NCI-H1930 (cell line): ENCODE results near the gene ZNF578.
A peak's percentile ranks its signal among the peaks of the same experiment; 100 is the strongest.
"Not testable (repeated sequence)": the region's sequence is repeated elsewhere in the genome, so short reads cannot be mapped to it uniquely, and the experiment has no call there.

Experiments
- DNase-seq, 2 experiments: peaks; one replicate each; lab custom pipeline; 2025; lab: John Stamatoyannopoulos, UW

Gene ZNF578

DNA sequence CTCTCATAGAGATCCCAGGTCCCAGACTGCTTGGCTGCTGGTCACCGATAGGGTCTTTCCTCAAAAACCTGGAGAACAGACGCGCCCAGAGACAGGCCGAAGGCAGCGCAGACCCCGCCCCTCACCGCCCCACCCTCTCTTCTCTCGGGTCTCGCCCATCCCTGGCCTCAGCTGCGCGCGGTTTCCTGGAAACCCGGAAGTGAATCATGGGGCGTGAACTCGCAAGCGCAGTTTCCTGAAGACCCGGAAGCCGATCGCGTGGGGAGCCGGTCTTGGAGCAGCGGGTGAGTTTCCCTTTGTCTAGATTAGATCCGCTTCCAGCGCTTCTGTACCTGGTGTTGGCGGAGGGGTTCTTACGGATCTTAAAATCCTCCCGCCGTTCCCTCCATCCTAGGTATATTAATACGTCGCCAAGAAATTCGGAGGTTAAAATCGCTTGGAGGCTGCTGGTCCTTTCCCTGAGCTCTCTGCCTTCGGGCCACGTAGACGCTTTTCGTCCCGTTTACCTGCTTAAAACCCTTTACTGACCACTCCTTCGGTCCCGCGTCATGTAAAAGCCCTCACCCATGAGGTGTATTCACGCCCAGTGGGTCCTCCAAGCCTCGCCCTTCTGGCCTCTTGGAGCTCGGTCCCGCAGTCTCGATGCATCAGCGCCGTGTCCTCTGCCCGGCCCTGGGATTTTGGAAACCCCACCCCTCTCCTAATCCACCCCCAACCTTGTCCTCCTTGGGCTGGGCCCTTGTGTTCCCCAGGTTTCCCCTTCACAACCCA, at the start of gene ZNF578:
ZNF578 (plus strand) TSS at position 230 of the 771 bp plus-strand sequence. CDS start 48,293 bp downstream, outside the sequence.
- peak; percentile 94 for DNase-seq

DNA sequence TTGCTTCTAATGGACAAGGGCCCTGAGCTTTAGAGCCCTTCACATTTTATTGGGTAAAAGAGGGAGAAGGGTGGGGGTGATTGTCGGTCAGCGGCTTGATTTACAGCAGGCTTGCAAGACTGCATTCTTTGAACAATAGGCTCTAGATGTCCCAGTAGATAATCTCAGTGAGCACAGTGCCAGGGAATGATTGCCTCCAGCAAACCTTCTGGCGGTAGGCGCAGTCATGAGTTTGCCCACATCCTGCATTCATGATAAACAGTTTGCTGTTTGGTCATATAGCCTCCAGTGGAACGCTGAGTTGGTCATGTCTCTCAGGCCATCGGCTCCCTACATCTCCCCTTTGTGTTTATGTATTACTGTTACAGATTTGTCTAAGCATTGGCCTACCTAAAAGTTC, 43.1 kb upstream of the ZNF578 start:
- no peak for DNase-seq

DNA sequence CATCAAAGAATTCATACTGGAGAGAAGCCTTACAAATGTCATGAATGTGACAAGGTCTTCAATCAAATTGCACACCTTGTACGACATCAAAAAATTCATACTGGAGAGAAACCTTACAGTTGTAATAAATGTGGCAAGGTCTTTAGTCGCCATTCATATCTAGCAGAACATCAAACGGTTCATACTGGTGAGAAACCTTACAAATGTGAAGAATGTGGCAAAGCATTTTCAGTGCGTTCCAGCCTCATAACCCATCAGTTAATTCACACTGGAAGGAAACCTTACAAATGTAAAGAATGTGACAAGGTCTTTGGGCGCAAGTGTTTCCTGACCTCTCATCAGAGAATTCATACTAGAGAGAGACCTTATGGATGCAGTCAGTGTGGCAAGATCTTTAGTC, 37.6 kb upstream of the ZNF578 start:
- DNase-seq = no peak

DNA sequence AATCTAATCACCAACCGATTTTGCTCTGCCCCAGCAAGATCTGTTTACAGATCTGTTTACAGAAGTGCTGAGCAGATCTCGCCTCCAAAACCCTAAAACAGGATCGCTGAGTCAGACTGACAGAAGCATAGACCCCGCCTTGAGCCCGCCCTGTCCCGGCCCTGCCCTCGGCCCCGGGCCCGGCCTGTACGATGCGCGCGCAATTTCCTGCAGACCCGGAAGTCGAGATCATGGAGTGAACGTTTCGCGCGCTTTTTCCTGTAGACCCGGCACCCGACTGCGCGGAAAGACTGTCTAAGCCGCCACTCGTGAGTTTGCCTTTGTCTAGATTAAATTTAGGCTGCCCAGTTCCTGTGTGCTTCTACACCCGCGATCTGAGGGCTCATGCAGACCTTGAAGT, 24.4 kb upstream of the ZNF578 start, which contains the start of gene ZNF534:
ZNF534 (plus strand) TSS at position 212 of the 400 bp plus-strand sequence. CDS start 2,327 bp downstream, outside the sequence.
- DNase-seq = no peak

DNA sequence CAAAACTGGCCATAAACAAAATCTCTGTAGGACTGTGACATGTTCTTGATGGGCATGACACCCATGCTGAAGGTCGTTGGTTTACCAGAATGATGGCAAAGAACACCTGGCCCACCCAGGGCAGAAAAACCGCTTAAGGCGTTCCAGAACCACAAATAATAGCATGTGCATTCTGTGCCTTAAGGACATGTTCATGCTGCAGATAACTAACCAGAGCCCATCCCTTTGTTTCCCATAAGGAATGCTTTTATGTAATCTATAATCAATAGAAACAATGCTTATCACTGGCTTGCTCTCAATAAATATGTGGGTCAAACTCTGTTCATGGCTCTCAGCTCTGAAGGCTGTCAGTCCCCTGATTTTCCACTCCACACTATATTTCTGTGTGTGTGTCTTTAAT, 11.2 kb upstream of the ZNF578 start:
- no peak for DNase-seq

DNA sequence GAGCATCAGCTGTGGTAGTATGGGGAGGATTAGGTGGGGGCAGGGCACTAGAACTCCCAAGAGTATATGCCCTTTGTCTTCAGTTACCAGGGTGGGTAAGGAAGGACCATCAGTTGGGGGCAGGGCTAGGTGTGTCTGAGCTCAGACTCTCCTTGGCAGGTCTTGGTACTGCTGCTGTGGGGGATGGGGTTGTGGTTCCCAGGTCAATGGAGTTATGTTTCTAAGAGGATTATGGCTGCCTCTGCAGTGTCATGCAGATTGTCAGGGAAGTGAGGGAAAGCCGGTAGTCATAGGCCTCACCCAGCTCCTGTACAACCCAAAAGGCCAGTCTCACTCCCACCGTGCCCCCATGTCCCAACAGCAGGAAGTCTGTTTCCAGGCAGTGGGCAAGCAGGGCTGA, 8.8 kb upstream of the ZNF578 start:
- DNase-seq = no peak

DNA sequence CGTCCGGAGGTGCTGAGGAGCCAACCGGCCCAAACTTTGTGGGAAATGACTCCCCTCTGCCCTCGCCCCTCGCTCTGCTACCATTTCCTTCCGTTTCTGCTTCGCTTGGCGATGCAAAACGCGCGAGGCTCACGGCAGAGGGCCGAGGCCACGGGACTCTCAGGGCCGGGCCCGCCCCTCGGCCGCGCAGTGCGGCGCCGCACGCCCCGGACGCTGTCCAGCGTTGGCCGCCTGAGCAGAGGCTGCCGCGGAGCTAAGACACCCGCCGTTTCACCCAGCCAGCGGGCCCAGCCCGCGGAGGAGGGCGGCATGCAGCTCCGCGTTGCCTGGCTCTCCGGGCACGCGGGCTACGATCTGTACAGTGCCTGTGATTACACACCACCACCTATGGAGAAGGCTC, 2.1 kb upstream of the ZNF578 start:
- peak in 1 of 2 experiments; percentile 20 for DNase-seq

DNA sequence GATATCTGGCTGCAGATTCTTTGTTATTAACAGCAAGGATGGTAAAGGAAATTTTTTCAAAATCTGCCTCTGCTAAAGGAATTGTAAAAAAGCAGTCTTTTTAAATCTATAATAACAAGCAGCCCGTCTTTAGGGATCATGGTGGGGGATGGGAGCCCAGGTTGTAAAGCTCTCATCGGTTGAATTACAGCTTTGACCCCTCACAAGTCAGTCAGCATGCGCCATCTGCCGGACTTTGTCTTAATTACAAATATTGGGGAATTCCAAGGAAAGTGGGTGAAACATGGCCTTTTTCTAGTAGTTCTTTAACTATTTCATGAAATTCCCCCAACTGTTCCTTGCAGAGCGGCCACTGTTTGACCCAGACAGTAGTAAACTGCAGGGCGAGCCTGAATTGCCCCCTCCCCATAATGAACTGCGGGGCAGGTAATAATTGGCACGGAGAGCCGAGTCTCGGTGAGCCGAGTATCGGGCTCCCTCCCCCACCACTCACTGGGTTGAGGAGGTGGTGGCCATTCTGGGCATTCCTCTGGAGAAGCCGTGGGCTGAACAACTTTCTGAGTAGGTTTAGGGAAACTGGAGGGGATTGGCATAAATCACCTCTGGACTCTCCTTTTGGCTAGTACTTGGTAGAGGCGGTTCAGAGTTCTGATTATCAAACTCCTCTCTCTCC, 11.6 kb downstream of the ZNF578 start:
- DNase-seq = no peak

DNA sequence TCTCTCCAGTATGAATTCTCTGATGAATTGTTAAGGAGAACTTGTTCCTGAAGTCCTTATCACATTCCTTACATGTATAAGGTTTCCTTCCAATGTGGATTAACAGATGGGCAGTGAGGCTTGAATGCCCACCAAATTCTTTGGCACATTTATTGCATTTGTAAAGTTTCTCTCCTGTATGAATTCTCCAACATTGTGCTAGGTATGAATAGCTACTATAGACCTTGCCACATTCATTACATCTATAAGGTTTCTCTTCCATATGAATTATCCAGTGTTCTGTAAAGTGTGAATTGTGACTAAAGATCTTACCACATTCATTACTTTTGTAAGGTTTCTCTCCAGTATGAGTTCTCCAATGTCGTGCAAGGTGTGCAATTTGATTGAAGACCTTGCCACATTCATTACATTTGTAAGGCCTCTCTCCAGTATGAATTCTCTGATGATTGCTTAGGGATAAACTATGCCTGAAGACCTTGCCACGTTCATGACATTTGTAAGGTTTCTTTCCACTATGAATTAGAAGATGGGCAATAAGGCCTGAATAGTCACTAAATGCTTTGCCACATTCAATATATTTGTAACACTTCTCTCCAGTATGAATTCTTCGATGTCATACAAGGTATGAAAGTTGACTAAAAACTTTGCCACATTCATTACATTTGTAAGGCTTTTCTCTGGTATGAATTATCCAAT, 20.4 kb downstream of the ZNF578 start:
- DNase-seq = no peak

DNA sequence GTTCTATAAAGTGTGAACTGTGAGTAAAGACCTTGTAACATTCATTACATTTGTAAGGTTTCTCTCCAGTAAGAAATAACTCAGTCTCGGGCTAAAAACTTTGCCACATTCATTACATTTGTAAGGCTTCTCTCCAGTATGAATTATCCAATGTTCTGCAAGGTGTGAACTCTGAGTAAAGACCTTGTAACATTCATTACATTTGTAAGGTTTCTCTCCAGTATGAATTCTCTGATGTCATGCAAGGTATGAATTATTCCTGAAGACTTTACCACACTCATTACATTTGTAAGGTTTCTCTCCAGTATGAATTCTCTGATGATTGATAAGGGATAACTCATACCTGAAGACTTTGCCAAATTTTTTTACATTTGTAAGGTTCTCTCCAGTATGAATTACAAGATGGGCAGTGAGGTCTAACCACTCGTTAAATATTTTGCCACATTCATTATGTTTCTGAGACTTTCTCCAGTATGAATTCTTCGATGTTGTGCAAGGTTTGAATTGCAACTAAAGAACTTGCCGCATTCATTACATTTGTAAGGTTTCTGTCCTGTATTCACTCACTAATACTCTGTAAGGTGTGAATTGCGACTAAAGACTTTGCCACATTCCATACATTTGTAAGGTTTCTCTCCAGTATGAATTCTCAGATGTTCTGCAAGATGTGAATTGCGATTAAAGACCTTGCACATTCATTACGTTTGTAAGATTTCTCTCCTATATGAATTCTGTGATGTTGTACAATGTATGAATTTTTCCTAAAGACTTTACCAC, 21.2 kb downstream of the ZNF578 start:
- DNase-seq = no peak

DNA sequence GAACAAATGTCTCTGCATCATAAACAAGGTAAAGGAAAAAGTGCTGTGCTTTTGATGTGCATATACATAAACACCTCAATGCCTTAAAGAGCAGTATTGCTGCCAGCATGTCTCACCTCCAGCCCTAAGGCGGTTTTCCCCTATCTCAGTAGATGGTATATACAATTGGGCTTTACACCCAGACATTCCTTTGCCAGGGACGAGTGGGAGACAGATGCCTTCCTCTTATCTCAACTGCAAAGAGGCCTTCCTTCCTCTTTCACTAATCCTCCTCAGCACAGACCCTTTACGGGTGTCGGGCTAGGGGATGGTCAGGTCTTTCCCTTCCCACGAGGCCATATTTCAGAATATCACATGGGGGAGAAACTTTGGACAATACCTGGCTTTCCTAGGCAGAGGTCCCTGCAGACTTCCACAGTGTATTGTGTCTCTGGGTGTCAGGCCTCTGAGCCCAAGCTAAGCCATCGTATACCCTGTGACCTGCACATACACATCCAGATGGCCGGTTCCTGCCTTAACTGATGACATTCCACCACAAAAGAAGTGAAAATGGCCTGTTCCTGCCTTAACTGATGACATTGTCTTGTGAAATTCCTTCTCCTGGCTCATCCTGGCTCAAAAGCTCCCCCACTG, 30.9 kb downstream of the ZNF578 start:
- DNase-seq = not testable (repeated sequence)

DNA sequence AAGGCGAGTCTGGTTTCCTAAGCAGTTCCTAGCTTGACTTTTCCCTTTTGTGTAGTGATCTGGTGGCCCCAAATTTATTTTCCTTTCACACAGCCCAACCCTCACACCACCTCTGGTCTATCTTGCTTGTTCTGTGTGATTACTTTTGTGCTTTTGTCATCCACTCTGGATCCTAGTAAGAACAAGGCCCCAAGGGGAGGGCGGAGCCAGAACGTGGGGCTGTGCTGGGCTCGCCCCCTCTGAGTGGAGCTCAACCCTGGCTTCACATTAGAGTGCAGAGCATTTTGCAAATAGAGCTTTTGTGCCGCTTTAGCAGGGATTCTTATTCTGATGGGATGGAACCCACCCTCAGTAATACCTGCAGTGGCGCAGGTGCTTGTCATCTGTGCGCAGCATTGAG, 31.7 kb downstream of the ZNF578 start:
- DNase-seq = not testable (repeated sequence)

DNA sequence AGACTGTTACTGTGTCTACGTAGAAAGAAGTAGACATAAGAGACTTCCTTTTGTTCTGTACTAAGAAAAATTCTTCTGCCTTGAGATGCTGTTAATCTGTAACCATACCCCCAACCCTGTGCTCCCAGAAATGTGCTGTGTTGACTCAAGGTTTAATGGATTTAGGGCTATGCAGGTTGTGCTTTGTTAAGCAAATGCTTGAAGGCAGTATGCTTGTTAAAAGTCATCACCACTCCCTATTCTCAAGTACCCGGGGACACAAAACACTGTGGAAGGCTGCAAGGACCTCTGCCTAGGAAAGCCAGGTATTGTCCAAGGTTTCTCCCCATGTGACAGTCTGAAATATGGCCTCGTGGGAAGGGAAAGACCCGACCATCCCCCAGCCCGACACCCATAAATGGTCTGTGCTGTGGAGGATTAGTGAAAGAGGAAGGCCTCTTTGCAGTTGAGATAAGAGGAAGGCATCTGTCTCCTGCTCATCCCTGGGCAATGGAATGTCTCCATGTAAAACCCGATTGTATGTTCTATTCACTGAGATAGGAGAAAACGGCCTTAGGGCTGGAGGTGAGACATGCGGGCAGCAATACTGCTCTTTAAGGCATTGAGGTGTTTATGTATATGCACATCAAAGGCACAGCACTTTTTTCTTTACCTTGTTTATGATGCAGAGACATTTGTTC, 32.3 kb downstream of the ZNF578 start:
- DNase-seq = not testable (repeated sequence)

DNA sequence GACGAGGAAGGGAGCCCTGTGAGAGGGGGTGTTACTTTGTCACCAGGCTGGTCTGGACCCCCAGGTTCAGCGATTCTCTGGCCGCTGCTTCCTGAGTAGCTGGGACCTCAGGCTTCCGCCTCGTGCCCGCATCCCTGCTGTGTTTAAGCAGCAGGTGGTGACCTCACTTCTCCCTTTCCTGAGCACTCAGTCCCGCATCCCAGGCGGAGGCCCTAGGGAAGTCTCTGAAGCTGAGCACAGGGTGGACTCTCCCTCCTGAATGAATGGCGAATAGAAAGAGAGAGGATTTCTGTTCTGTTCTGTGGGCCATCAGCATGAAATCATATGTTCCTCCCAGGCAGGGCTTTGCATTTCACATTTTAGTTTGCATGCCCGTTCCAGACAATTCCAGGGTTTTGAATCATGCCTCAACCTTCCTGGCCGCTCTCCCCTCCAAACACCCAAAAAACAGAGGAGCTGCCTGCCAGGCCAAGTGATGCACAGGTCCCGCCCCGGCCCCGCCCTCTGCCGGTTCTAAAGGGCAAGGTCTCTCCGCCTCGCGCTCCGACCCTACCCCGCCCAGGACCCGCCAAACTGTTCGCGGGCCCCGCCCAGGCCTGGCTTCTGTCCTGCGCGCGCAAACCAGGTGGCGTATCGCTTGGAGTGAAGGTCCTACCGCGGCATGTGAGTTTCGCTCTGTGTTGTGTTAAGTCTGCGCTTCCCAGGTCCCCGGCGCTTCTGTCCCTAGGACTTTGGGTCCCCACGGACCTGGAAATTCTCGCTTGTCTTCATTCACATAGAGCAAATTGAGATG, 39.0 kb downstream of the ZNF578 start:
- DNase-seq = no peak

DNA sequence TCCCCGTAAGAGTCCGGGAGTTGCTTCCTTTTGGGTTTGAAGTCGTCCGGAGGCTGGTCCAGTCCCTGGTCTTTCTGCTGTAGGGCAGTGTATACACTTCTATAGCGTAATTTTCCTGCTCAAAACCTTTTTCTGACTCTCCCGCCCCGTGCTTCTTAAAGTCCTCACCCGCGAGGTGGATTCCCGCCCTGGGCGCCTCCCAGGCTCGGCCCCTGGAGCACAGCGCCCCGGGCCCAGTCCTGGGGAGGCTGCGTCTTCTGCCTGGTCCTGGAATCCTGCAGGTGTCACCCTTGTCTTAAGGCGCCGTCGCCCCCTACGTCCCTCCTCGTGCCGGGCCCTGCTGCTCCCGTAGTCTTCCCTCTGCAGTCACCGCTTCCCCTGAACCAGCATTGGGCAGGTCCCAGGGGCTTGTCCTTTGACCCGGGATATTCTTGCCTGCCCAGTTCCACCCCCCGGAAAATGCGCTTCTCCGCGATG, 39.7 kb downstream of the ZNF578 start:
- no peak for DNase-seq

DNA sequence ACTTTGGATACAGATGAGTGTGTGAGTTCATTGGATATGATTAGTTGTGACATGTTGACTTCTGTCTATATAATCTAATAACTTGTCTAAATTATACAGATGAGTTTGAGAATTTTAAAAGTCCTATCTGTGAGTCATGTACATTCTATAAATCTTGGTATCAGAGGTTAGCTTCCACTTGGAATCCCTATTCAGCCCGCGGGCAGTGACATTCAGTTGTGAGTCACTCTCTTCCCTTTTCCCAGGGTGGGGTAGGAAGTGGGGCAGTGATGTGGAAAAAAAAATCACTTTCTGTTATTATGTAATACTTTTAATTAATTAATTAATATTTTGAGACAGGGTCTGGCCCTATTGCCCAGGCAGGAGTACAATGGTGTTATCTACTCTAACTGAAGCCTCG, 41.2 kb downstream of the ZNF578 start:
- no peak for DNase-seq

DNA sequence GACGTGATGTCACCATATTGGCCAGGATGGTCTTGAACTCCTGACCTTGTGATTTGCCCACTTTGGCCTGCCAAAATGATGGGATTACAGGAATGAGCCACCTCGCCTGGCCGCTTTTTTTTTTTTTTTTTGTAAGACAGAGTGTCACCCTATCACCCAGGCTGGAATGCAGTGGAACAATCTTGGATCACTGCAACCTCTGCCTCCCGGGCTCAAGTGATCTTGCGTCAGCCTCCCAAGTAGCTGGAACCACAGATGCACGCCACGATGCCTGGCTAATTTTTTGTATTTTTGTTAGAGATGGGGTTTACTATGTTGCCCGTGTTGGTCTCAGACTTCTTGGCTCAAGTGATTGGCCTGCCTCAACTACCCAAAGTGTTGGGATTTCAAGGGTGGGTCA, 45.2 kb downstream of the ZNF578 start:
- no peak for DNase-seq

DNA sequence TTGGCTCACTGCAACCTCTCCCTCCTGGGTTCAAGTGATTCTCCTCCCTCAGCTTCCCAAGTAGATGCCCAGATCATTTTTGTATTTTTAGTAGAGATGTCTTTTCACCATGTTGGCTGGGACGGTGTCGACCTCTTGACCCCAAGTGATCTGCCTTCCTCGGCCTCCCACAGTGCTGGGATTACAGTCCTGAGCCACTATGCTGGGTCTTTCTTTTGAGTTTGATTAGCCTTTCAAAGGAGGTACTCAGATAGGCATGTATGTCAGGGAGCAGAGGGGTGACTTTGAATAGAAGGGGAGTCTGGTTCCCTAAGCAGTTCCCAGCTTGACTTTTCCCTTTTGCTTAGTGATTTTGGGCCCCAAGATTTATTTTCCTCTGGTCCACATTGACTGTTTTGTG, 47.1 kb downstream of the ZNF578 start:
- not testable (repeated sequence) for DNase-seq

DNA sequence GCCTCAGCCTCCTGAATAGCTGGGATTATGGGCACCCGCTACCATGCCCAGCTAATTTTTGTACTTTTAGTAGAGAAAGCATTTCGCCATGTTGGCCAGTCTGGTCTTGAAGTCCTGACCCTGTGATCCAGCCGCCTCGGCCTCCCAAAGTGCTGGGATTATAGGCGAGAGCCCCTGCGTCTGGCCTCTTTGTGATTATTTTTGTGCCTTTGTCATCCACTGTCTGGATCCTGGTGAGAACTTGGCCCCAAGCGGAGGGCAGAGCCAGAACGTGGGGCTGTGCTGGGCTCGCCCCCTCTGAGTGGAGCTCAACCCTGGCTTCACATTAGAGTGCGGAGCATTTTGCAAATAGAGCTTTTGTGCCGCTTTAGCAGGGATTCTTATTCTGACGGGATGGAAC, 47.6 kb downstream of the ZNF578 start:
- DNase-seq = not testable (repeated sequence)

DNA sequence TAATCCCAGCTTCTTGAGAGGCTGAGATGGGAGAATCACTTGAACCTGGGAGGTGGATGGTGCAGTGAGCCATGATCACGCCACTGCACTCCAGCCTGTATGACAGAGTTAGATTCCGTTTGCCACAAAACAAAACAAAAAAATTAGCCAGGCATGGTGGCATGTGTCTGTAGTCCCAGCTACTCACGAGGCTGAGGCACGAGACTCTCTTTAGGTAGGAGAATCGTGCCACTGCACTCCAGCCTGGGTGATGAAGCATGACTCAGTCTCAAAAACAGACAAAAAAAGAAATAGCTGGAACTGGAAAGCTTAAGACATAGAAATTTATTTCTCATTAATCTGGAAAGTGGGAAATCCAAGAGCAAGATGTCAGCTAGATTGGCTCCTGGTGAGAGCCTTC, 53.9 kb downstream of the ZNF578 start:
- no peak for DNase-seq
